ENCODE results near the gene PBX2. TPM values are rescaled to one million over a fixed set of nuclear protein-coding genes. Genes with fewer than 3 reads are reported as not detected.
"Not testable (repeated sequence)": the region's sequence is repeated elsewhere in the genome, so short reads cannot be mapped to it uniquely, and the experiment has no call there.

Gene PBX2
- total RNA-seq, 1 donor from 2014 or later: 92.7 TPM

DNA sequence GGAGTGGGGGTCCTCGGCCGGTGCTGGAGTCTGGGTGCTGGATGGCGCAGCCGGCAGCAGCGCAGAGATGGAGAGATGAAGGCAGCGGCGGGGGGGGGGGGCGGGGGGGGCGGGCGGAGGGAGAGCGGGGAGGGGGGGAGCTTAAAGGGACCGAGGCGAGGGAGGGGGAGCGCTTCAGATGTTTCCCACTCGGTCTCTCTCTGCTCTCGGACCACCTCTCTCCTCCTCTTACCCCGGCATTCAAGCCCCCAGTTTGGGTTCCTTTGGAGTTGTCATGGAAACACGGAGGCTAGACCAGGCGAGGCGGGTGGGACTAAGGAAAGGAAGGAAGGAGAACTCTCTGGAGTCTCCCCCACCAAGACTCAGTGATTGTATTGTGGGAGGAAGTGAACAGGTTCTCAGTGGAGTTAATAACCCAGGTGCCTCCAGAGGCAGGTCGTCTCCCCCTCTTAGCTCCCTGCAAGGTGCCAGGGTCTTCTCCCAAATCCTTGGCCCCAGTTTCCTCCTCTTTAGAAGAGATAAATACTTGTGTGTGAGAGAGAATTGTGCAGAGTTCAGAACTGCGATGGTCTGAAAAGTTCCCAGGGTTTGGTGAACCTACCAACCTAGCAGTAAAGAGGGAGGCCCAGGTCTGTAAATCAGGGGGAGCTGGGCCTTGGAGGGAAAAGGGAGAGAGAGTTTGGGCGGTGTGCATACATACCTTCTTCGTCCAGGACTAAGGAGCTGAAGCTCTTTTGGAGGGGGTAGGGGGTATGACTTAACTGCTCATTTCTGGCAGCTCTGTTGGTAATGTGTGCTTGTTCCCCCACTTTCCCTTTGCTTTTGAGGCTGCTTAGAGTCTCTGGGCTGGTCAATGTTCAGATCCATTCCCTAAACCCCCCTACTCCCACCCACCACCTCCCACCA lies 37.9 kb downstream of the PBX2 start, which contains the start of gene PRRT1:
Gene PRRT1 (minus strand): TSS at position 77 of the 906 bp plus-strand sequence. CDS start 112 bp downstream, outside the sequence.
- H3K36me3 Mint-ChIP-seq (ENCODE audit: low read depth): no peaks in the 10 kb centered on the region
- H3K4me3 Mint-ChIP-seq: peak within 1 kb of the TSS; percentile 66
- no peaks in the 10 kb centered on the region for H3K9me3 Mint-ChIP-seq
- H3K4me1 Mint-ChIP-seq: peaks cover 39% of the 10 kb centered on the region
- DNase-seq: no peak
- intact Hi-C loops (cut with micrococcal nuclease): loop anchor here (10.0 kb wide), 1 partner anchor 107 kb away; no protein-coding TSS in a partner anchor
- no peak within 1 kb of the TSS for H3K27ac Mint-ChIP-seq
- peaks cover 51% of the 10 kb centered on the region for H3K27me3 Mint-ChIP-seq

DNA sequence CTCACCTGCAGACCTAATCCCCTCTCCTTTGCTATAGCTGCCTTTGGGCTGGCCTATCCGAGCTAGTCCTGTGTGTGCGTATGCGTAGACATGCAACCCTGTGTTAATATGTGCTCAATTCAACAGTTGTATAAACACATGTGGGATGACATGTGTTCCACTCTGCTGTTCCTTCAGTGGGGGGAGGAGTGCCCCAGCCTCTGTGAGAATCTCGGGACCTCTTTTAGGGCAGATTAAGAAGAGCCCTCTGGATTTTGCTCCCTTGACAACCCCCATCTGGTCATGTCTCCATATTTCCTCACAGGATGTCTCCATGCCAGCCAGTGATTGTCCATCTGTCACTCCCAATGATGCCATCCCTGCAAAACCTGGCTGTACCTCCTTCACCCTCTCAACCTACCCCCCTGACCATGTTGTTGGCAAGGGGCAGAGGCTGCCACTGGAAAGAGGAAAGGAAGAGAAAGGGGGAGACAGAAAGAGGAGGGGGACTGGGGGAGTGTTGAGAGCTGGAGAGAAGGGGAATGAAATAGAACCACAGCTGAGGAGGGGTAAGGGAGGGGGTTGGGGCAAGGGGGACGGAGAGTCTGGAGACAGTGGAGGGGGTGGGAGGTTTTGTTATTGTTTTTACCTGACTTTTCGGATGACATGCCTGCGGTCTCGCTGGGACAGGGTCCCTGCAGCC lies 38.7 kb downstream of the PBX2 start:
- peaks cover 59% of the 10 kb centered on the region for H3K27me3 Mint-ChIP-seq
- intact Hi-C loops (cut with micrococcal nuclease): loop anchor here (10.0 kb wide), 1 partner anchor 107 kb away; no protein-coding TSS in a partner anchor
- no peak for DNase-seq
- no peaks in the 10 kb centered on the region for H3K36me3 Mint-ChIP-seq (ENCODE audit: low read depth)
- H3K4me3 Mint-ChIP-seq: peak overlapping the region; percentile 41
- no peaks in the 10 kb centered on the region for H3K9me3 Mint-ChIP-seq
- H3K4me1 Mint-ChIP-seq: peaks cover 39% of the 10 kb centered on the region
- no peak overlapping the region for H3K27ac Mint-ChIP-seq

DNA sequence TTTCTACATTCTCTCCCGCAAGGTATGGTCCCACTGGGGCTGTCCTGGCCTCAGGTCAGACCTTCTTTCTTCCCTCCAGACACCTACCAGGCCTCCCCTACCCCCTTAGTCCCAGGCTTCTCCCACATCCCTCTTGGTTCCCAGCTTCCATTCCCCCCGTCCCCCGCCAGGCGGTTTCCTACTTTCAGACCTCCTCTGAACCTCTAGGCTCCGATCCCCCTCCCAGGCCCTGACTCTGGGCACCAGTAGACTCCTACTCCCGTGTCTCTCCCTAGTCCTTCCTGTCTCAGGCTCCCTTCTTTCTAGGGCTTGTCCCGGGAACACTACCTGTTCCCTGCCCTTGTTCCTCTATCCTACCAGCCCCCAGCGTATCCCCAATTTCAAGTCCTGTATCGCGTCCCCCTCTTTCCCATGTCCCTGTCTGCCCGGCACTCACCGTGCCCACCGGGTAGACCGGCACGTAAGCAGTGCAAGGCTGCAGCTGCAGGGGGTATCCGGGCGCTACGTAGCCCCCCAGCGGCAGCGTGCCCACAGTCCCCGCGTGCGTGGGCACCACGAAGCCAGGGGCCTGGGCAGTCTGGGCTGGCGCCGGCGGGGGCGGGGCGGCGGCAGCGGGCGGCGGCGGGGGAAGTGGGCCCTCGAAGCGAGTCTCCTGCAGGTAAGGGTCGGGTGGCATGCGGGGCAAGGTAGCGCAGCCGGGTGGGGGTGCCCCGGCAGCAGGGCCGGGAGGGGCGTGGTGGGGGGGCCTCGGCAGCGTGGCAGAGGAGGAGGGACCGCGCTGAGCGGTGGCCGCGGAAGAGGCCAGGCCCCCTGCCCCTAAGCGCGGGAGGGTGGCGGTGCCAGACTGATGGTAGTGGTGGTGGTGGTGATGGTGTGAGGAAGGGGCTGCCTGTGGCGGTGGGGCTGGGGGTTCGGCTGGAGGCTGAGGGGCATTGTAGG lies 39.8 kb downstream of the PBX2 start:
- Mint-ChIP-seq H3K9me3 (no peaks in the 10 kb centered on the region), H3K27me3 (peaks cover 66% of the 10 kb centered on the region), H3K27ac (no peak overlapping the region), H3K36me3 (ENCODE audit: low read depth) (no peaks in the 10 kb centered on the region), H3K4me1 (peaks cover 35% of the 10 kb centered on the region), H3K4me3 (peak overlapping the region; percentile 13)
- DNase-seq: no peak
- intact Hi-C loops (cut with micrococcal nuclease): loop anchor here (10.0 kb wide), 1 partner anchor 105 kb away; no protein-coding TSS in a partner anchor

GRCh38 chr6:32149092-32149755 lies 40.8 kb downstream of the PBX2 start:
- Mint-ChIP-seq H3K9me3 (no peaks in the 10 kb centered on the region), H3K4me3 (peak overlapping the region; percentile 86), H3K36me3 (ENCODE audit: low read depth) (no peaks in the 10 kb centered on the region), H3K4me1 (peaks cover 29% of the 10 kb centered on the region), H3K27me3 (peaks cover 69% of the 10 kb centered on the region), H3K27ac (peak overlapping the region; percentile 55)
- intact Hi-C loops (cut with micrococcal nuclease): no loop called here
- no peak for DNase-seq

DNA sequence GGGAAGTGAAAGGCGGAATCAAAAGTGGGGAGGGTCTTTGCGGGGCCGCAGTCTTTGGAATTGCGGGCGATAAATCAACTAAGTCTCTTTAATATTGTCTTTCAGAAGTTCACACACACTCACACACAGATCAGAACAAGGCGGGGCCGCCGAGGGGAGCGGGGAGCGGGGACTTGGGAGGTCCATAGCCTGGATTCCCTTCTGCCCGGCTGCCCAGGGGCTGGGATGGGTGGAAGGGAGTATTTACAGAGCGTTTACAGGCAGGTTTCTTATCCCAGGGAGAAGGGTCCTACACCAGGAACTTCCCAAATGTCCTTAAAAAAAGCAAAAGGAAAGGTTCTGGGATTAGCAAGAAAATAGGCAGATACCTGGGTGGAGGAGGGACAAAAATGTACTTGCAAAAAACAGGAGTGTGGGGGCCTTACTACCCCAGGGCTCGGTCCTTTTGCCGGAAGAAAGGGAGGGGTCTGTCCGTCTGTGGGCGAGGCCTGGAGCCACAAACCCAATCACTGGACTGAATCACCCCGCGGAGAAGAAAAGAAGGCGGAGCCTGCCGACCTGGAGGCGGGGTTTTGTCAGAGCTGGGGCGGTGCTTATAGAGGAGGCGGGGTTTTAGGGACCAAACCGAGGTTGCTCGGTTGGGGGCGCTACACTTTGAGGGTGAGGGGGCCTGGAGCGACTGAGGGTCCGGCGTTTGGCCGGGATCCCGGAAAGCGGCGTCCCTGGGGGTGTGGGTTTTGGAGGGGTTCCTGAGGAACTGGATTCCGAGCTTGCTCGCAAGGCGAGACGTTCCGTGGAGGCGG lies 41.5 kb downstream of the PBX2 start:
- intact Hi-C loops (cut with micrococcal nuclease): no loop called here
- peak overlapping the region; percentile 55 for H3K27ac Mint-ChIP-seq
- no peaks in the 10 kb centered on the region for H3K36me3 Mint-ChIP-seq (ENCODE audit: low read depth)
- H3K27me3 Mint-ChIP-seq: peaks cover 69% of the 10 kb centered on the region
- peaks cover 29% of the 10 kb centered on the region for H3K4me1 Mint-ChIP-seq
- no peaks in the 10 kb centered on the region for H3K9me3 Mint-ChIP-seq
- H3K4me3 Mint-ChIP-seq: peak overlapping the region; percentile 86
- DNase-seq: peak; percentile 93

- H3K36me3 Mint-ChIP-seq (ENCODE audit: low read depth): no peaks in the 10 kb centered on the region
- H3K9me3 Mint-ChIP-seq: no peaks in the 10 kb centered on the region
- H3K4me3 Mint-ChIP-seq: no peak overlapping the region
- H3K4me1 Mint-ChIP-seq: peaks cover 22% of the 10 kb centered on the region
- no peak for DNase-seq
- peaks cover 61% of the 10 kb centered on the region for H3K27me3 Mint-ChIP-seq
- H3K27ac Mint-ChIP-seq: no peak overlapping the region
- intact Hi-C loops (cut with micrococcal nuclease): no loop called here
These were observed 42.4 kb downstream of the PBX2 start for GRCh38 chr6:32147401-32148132.

- Mint-ChIP-seq H3K27ac (no peak overlapping the region), H3K4me3 (no peak overlapping the region), H3K27me3 (peaks cover 59% of the 10 kb centered on the region), H3K36me3 (ENCODE audit: low read depth) (no peaks in the 10 kb centered on the region), H3K9me3 (no peaks in the 10 kb centered on the region), H3K4me1 (peaks cover 20% of the 10 kb centered on the region)
- intact Hi-C loops (cut with micrococcal nuclease): no loop called here
- no peak for DNase-seq
These were observed 43.3 kb downstream of the PBX2 start for GRCh38 chr6:32146687-32147086.

- Mint-ChIP-seq H3K27me3 (peaks cover 59% of the 10 kb centered on the region), H3K27ac (no peak overlapping the region), H3K36me3 (ENCODE audit: low read depth) (no peaks in the 10 kb centered on the region), H3K4me3 (no peak overlapping the region), H3K4me1 (peaks cover 18% of the 10 kb centered on the region), H3K9me3 (no peaks in the 10 kb centered on the region)
- DNase-seq: no peak
- intact Hi-C loops (cut with micrococcal nuclease): no loop called here
These were observed 43.7 kb downstream of the PBX2 start for GRCh38 chr6:32146287-32146686.

GRCh38 chr6:32144238-32144637 lies 45.8 kb downstream of the PBX2 start:
- H3K9me3 Mint-ChIP-seq; DNase-seq; H3K27ac Mint-ChIP-seq; intact Hi-C loops (cut with micrococcal nuclease); H3K36me3 Mint-ChIP-seq (ENCODE audit: low read depth); H3K4me3 Mint-ChIP-seq: not testable (repeated sequence)
- H3K27me3 Mint-ChIP-seq: peaks cover 49% of the 10 kb centered on the region
- H3K4me1 Mint-ChIP-seq: peaks cover 12% of the 10 kb centered on the region

GRCh38 chr6:32140420-32141046 lies 49.5 kb downstream of the PBX2 start:
- Mint-ChIP-seq H3K27me3 (peaks cover 19% of the 10 kb centered on the region), H3K36me3 (ENCODE audit: low read depth) (no peaks in the 10 kb centered on the region), H3K9me3 (no peaks in the 10 kb centered on the region), H3K4me1 (no peaks in the 10 kb centered on the region), H3K27ac (no peak overlapping the region), H3K4me3 (no peak overlapping the region)
- intact Hi-C loops (cut with micrococcal nuclease): no loop called here
- DNase-seq: no peak

DNA sequence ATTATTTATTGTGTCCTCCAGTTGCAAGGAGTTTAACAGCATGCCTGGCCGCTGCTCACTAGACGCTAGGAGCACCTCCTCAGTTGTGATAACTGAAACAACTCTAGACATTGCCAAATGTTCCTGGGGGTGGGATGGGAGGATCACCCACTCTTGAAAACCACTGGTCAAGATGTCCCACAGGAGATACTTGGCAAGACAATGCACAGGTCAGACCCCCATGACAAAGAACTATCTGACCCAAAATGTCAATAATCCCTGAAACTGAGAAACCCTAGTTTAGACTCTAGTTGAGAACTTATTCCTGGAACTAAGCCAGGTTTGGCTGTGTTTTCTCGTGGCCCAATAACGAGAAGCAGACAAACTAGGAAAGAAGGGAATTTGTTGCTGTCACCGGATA lies 50.4 kb downstream of the PBX2 start:
- H3K27ac Mint-ChIP-seq: no peak overlapping the region
- intact Hi-C loops (cut with micrococcal nuclease): no loop called here

More for the DNA sequence above, 50.4 kb downstream of the PBX2 start:
- Mint-ChIP-seq H3K4me1 (no peaks in the 10 kb centered on the region), H3K27me3 (peaks cover 21% of the 10 kb centered on the region), H3K4me3 (no peak overlapping the region), H3K36me3 (ENCODE audit: low read depth) (no peaks in the 10 kb centered on the region), H3K9me3 (no peaks in the 10 kb centered on the region)
- DNase-seq: no peak

All from activated CD4-positive, alpha-beta T cell treated with anti-CD3 and anti-CD28 coated beads, Interleukin-2, amount 10 ng/mL, durations not matched to agents 24 days and 14 days (primary cell).